ENCODE measurements around the gene SLC25A6. TPM values are rescaled to one million over a fixed set of nuclear protein-coding genes. Genes with fewer than 3 reads are reported as not detected.

The SLC25A6 gene
- polyA plus RNA-seq, 1 donor (not counting 4 experiments of a cell fraction or from before 2014, with no cell fraction given) = 179 TPM

DNA sequence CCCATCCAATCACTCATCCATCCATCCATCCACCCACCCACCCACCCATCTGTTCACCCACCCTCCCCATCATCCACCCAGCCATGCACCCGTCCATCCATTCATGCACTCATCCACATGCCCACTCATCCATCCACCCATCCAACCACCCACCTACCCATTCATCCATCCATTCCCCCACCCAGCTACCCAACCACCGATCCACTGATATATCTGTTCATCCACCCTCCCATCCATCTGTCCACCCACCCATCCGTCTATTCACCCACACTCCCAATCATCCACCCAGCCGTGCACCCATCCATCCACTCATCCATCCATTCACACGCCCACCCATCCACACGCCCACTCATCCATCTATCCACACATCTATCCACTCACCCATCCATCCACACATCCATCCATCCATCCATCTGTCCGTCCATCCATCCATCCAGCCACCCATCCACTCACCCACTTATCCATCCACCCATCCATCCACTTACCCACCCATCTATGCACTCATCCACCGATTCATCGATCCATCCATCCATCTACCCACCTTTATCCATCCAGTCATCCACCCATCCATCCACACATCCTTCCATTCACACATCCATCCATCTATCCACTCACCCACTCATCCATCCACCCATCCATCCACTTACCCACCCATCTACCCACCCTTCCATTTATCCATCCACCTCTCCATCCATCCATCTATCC lies 32.4 kb upstream of the SLC25A6 start:
- FAIRE-seq = no peak
- Histone ChIP-seq H3K79me2 (ENCODE audit: control insufficient read depth, insufficient read depth, low read length) (no peaks in the 10 kb centered on the region), H3K9ac (ENCODE audit: control insufficient read depth, extremely low read depth, insufficient read depth, low read length) (no peak overlapping the region), H4K20me1 (ENCODE audit: control insufficient read depth, extremely low read depth, insufficient read depth, low read length) (no peaks in the 10 kb centered on the region), H3K27ac (ENCODE audit: control insufficient read depth, insufficient read depth, low read length) (no peak overlapping the region), H3K9me1 (ENCODE audit: control insufficient read depth, extremely low read depth, insufficient read depth, low read length) (no peaks in the 10 kb centered on the region), H2AFZ (ENCODE audit: control insufficient read depth, low read length) (no peak overlapping the region), H3K27me3 (ENCODE audit: control insufficient read depth, extremely low read depth, insufficient read depth, low read length) (no peaks in the 10 kb centered on the region), H3K4me3 (ENCODE audit: control insufficient read depth in 2 of 3, extremely low read depth in 1 of 3, insufficient read depth in 2 of 3, low read depth in 1 of 3, low read length in 3 of 3) (no peak overlapping the region), H3K9me3 (ENCODE audit: control insufficient read depth, low read depth, low read length) (peaks cover 13% of the 10 kb centered on the region), H3K4me1 (ENCODE audit: control insufficient read depth, extremely low read depth, insufficient read depth, low read length) (no peaks in the 10 kb centered on the region), H3K36me3 (ENCODE audit: control insufficient read depth in 2 of 2, extremely low read depth in 1 of 2, insufficient read depth in 2 of 2, low read length in 2 of 2) (peaks cover 0 to 11% of the 10 kb centered on the region in 2 experiments), H3K4me2 (ENCODE audit: control insufficient read depth, extremely low read depth, insufficient read depth, low read depth, low read length) (no peak overlapping the region)
- no peak for TF ChIP-seq EZH2 (IDR thresholded peaks at IDR 0.05; ENCODE audit: low read length)
- TF ChIP-seq, protein P1, sequence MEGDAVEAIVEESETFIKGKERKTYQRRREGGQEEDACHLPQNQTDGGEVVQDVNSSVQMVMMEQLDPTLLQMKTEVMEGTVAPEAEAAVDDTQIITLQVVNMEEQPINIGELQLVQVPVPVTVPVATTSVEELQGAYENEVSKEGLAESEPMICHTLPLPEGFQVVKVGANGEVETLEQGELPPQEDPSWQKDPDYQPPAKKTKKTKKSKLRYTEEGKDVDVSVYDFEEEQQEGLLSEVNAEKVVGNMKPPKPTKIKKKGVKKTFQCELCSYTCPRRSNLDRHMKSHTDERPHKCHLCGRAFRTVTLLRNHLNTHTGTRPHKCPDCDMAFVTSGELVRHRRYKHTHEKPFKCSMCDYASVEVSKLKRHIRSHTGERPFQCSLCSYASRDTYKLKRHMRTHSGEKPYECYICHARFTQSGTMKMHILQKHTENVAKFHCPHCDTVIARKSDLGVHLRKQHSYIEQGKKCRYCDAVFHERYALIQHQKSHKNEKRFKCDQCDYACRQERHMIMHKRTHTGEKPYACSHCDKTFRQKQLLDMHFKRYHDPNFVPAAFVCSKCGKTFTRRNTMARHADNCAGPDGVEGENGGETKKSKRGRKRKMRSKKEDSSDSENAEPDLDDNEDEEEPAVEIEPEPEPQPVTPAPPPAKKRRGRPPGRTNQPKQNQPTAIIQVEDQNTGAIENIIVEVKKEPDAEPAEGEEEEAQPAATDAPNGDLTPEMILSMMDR (optimal IDR thresholded peaks at IDR 0.05 in 1 of 3, IDR thresholded peaks at IDR 0.05 in 1 of 3, conservative IDR thresholded peaks at IDR 0.05 in 1 of 3; ENCODE audit: extremely low read depth in 1 of 3, insufficient read depth in 2 of 3, low read length in 3 of 3) = no peak
- dilution Hi-C loops (cut with MboI; ENCODE audit: extremely low pct_ligation_motif_present, low sequenced_read_pairs) = no loop called here
- DNase-seq (ENCODE audit: low read depth, low spot score) = no peak

DNA sequence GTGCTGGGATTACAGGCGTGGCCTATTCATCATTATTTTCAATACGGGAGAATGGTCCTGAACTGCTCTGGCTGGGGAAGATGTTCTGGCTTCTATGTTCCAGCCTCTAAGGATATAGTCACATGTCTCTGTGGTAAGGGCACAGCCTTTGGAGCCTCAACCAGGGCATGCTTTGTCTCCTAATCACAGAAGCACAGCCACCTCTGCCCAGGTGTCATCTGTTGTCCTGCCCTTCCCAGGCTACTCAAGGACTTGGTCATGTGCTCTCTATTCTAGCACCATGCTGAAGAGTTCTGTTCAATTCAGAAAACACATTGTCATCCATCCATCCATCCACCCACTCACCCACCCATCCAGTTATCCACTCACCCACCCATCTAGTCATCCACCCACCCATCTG lies 31.3 kb upstream of the SLC25A6 start:
- Histone ChIP-seq H2AFZ (ENCODE audit: control insufficient read depth, low read length) (no peak overlapping the region), H3K36me3 (ENCODE audit: control insufficient read depth in 2 of 2, extremely low read depth in 1 of 2, insufficient read depth in 2 of 2, low read length in 2 of 2) (peaks cover 0 to 11% of the 10 kb centered on the region in 2 experiments), H3K9me3 (ENCODE audit: control insufficient read depth, low read depth, low read length) (peaks cover 15% of the 10 kb centered on the region), H3K4me1 (ENCODE audit: control insufficient read depth, extremely low read depth, insufficient read depth, low read length) (no peaks in the 10 kb centered on the region), H4K20me1 (ENCODE audit: control insufficient read depth, extremely low read depth, insufficient read depth, low read length) (no peaks in the 10 kb centered on the region), H3K27ac (ENCODE audit: control insufficient read depth, insufficient read depth, low read length) (no peak overlapping the region), H3K9ac (ENCODE audit: control insufficient read depth, extremely low read depth, insufficient read depth, low read length) (no peak overlapping the region), H3K9me1 (ENCODE audit: control insufficient read depth, extremely low read depth, insufficient read depth, low read length) (no peaks in the 10 kb centered on the region), H3K4me3 (ENCODE audit: control insufficient read depth in 2 of 3, extremely low read depth in 1 of 3, insufficient read depth in 2 of 3, low read depth in 1 of 3, low read length in 3 of 3) (no peak overlapping the region), H3K27me3 (ENCODE audit: control insufficient read depth, extremely low read depth, insufficient read depth, low read length) (no peaks in the 10 kb centered on the region), H3K79me2 (ENCODE audit: control insufficient read depth, insufficient read depth, low read length) (no peaks in the 10 kb centered on the region), H3K4me2 (ENCODE audit: control insufficient read depth, extremely low read depth, insufficient read depth, low read depth, low read length) (no peak overlapping the region)
- no peak for DNase-seq (ENCODE audit: low read depth, low spot score)
- dilution Hi-C loops (cut with MboI; ENCODE audit: extremely low pct_ligation_motif_present, low sequenced_read_pairs) = no loop called here
- FAIRE-seq = no peak
- TF ChIP-seq, protein P1 (optimal IDR thresholded peaks at IDR 0.05 in 1 of 3, IDR thresholded peaks at IDR 0.05 in 1 of 3, conservative IDR thresholded peaks at IDR 0.05 in 1 of 3; ENCODE audit: extremely low read depth in 1 of 3, insufficient read depth in 2 of 3, low read length in 3 of 3) = no peak
- no peak for TF ChIP-seq EZH2 (IDR thresholded peaks at IDR 0.05; ENCODE audit: low read length)

Data from keratinocyte (primary cell).